ENCODE data around the gene C1RL. TPM values are rescaled to one million over a fixed set of nuclear protein-coding genes. Genes with fewer than 3 reads are reported as not detected.
A peak's percentile ranks its signal among the peaks of the same experiment; 100 is the strongest.

Gene C1RL
- total RNA-seq, 4 donors from 2014 or later = 64.8 to 159 (median 88.2) TPM

DNA sequence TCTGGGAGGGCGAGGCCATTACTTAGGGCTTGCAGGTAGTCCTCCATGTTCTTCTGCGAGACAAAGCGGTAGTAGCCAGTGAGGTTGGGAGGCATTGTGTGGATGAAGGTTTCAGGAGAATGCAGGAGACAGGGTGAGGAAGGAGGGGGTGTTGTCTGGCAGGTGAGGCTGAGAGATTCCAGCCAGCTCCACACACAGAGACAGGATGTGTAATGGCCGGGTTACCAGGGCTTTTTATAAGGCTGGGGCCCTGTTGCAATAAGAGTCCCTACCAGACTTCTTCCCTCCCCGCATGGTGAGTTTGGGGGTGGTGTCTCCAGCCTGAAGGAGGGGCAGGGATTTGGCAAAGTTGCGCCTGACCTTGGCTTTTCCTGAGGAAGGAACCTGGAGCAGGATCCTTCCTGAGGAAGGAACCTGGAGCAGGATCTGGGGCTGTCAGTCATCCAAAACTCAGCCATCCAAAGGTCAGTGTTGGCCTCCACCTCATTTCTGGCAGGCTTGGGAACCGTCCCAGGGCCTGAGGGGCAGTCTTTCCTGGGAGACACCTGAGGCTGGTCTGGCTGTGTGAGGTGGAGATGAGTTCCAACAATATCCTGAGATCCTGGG lies 19.8 kb upstream of the C1RL start, which contains the start of gene RBP5:
RBP5 (minus strand) TSS at position 209 of the 606 bp plus-strand sequence; CDS start at position 95, 114 bp downstream.
- Histone ChIP-seq H3K36me3 (peaks cover 0 to 7% (median 3%) of the 10 kb centered on the region in 4 donors), H3K27ac (replicated peaks in 1 of 4) (peak within 1 kb of the TSS; percentile 66 to 78 (median 74)), H3K4me3 (peak within 1 kb of the TSS; percentile 66 to 79 (median 72)), H3K27me3 (no peaks in the 10 kb centered on the region), H3K9me3 (no peaks in the 10 kb centered on the region), H3K4me1 (peaks cover 30 to 39% (median 35%) of the 10 kb centered on the region in 4 donors)
- no peak for DNase-seq (ENCODE audit: extremely low spot score)
- 46% methylated on average over 6 of the region's 7 CpGs for WGBS
- TF ChIP-seq EP300 (IDR thresholded peaks at IDR 0.05) (no peak), POLR2AphosphoS5 (IDR thresholded peaks at IDR 0.05) (no peak), POLR2A (IDR thresholded peaks at IDR 0.05; ENCODE audit: low read depth) (no peak)
- TF ChIP-seq, protein P1, sequence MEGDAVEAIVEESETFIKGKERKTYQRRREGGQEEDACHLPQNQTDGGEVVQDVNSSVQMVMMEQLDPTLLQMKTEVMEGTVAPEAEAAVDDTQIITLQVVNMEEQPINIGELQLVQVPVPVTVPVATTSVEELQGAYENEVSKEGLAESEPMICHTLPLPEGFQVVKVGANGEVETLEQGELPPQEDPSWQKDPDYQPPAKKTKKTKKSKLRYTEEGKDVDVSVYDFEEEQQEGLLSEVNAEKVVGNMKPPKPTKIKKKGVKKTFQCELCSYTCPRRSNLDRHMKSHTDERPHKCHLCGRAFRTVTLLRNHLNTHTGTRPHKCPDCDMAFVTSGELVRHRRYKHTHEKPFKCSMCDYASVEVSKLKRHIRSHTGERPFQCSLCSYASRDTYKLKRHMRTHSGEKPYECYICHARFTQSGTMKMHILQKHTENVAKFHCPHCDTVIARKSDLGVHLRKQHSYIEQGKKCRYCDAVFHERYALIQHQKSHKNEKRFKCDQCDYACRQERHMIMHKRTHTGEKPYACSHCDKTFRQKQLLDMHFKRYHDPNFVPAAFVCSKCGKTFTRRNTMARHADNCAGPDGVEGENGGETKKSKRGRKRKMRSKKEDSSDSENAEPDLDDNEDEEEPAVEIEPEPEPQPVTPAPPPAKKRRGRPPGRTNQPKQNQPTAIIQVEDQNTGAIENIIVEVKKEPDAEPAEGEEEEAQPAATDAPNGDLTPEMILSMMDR (IDR thresholded peaks at IDR 0.05) = no peak
- intact Hi-C loops (cut with DNase I) = no loop called here

DNA sequence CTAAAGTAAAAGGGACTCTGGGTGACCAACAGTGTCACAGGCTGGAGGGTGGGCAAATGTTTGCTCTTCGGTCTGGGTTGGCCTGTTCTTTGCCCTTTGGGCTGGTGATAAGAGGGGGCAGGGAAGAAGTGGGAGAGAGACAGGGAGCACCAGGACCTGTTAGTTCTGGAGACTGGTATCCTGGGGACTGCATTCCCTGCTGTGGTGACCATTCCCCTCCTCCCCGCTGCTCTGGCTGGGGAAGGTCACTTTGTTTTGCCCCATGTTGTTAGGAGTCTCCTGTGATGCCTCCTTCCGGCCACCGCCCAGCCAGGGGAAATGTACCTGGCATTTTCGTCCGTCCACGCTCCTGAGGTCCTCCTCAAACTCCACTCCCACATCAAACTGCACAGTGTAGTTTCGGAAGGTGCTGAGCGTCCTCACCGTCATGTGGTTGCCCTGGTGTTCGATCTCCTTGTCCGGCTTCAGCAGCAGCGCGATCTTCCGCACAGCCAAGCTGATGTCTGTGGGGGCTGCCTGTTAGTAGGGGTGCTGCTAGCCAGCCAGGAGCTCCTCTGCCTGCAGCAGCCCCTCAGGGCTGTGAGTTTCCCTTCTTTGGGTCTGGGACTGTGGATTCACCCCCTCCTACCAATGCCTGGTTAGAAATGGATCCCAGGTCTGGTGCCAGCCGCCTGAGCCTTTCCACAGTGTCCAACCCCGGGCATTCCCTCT lies 19.1 kb upstream of the C1RL start:
- DNase-seq (ENCODE audit: extremely low spot score) = no peak
- H3K27ac ChIP-seq (replicated peaks in 1 of 4) = no peak overlapping the region
- WGBS = 88% methylated on average over 12 of the region's 17 CpGs

DNA sequence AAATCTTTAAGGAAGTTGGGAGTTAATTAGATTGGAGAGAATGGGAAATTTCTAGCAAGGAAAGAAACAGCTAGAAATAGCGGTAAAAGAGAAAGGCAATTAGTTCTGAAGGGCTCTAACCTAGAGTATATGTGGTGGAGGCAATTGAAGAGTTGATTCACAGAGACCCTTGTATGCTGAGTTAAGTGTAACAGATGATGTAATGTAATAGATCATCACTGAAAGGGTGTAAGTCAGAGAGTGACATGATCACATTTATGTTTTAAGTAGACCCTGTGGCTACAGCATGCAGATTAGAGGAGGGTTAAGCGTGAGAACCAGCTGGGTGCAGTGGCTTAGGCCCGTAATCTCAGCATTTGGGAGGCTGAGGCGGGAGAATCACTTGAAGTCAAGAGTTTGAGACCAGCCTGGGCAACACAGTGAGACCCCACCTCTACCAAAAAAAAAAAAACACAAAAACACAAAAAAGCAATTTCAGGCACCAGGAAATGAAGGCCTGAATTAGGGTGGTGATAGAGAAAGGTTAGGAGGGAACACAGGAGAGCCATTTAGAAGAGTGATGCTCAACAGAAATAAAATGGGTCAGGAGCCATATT lies 16.7 kb upstream of the C1RL start:
- TF ChIP-seq, protein P1 (IDR thresholded peaks at IDR 0.05) = no peak
- TF ChIP-seq EP300 (IDR thresholded peaks at IDR 0.05) (no peak), POLR2A (IDR thresholded peaks at IDR 0.05; ENCODE audit: low read depth) (no peak), POLR2AphosphoS5 (IDR thresholded peaks at IDR 0.05) (no peak)

More for the DNA sequence above, 19.1 kb upstream of the C1RL start:
- peaks cover 31 to 44% (median 37%) of the 10 kb centered on the region in 4 donors for H3K4me1 ChIP-seq
- no peak for TF ChIP-seq EP300 (IDR thresholded peaks at IDR 0.05)
- TF ChIP-seq, protein P1 (IDR thresholded peaks at IDR 0.05) = no peak
- TF ChIP-seq POLR2AphosphoS5 (IDR thresholded peaks at IDR 0.05) = no peak
- TF ChIP-seq POLR2A (IDR thresholded peaks at IDR 0.05; ENCODE audit: low read depth) = no peak
- H3K9me3 ChIP-seq = no peaks in the 10 kb centered on the region
- intact Hi-C loops (cut with DNase I) = no loop called here
- H3K27me3 ChIP-seq = no peaks in the 10 kb centered on the region
- H3K4me3 ChIP-seq = peak overlapping the region in 2 of 4 donors; percentile 34 to 73
- no peaks in the 10 kb centered on the region for H3K36me3 ChIP-seq

DNA sequence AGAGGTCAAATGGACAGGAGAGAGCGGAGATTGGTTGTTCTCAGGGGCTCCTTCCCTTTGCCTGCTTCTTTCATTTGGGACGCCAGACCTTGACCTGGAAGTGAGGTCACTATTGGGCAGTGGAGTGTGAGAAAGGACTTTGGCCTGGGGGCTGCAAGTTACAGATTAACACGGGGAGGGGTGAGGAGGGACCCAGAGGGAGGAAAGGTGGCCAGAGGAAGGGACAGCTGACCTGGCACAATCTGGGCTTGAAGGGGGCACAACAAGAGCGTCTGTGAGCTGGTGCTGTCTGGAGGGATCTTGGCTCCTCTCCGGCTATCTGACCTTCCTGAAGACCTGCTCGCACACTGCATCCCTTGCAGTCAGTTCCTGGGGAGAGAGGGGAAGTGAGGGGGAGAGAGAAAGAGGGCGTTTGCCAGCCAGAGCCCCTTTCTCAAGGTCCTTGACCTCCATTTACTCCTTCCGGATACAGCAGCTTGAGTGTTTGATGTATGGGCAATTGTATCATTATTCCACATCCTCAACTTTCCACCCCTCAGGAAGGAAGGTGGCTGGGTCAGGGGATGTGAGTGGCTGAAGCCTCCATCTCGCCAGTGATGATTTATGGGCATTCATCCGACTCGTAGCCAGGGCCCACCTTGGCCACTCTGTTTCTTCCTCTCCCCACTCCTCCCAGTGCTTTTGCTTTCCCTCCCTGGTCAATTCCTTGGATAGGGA lies 14.9 kb upstream of the C1RL start:
- Histone ChIP-seq H3K9me3 (no peaks in the 10 kb centered on the region), H3K36me3 (no peaks in the 10 kb centered on the region), H3K27ac (replicated peaks in 1 of 4) (no peak overlapping the region), H3K4me3 (no peak overlapping the region), H3K4me1 (peaks cover 14 to 28% (median 20%) of the 10 kb centered on the region in 4 donors), H3K27me3 (no peaks in the 10 kb centered on the region)
- DNase-seq (ENCODE audit: extremely low spot score) = no peak
- WGBS = 69% methylated on average over 11 of the region's 11 CpGs
- intact Hi-C loops (cut with DNase I) = no loop called here
- TF ChIP-seq, protein P1 (IDR thresholded peaks at IDR 0.05) = no peak

More for the DNA sequence above, 16.7 kb upstream of the C1RL start:
- H3K4me1 ChIP-seq = peaks cover 30 to 44% (median 36%) of the 10 kb centered on the region in 4 donors
- H3K4me3 ChIP-seq = no peak overlapping the region
- no peaks in the 10 kb centered on the region for H3K36me3 ChIP-seq
- 86% methylated on average over 4 of the region's 4 CpGs for whole genome bisulfite sequencing
- no peak overlapping the region for H3K27ac ChIP-seq (replicated peaks in 1 of 4)
- intact Hi-C loops (cut with DNase I) = no loop called here
- no peak for DNase-seq (ENCODE audit: extremely low spot score)
- no peaks in the 10 kb centered on the region for H3K9me3 ChIP-seq
- no peaks in the 10 kb centered on the region for H3K27me3 ChIP-seq

All from esophagus muscularis mucosa (tissue), 4 donors.